CD4-positive, alpha-beta memory T cell (primary cell): ENCODE data around the gene PADI1. TPM values are rescaled to one million over a fixed set of nuclear protein-coding genes. Genes with fewer than 3 reads are reported as not detected.

ENCODE experiments used
- CTCF ChIA-PET: fragments of 350-600 bp; sonication (Branson Sonifier 250); formaldehyde crosslinking; loops from one replicate; lab custom pipeline; 2021; ENCODE audit warnings: inconsistent platforms; ENCODE audit not compliant: partially characterized antibody; lab: Charles Lee
- POLR2A ChIA-PET: fragments of 350-600 bp; sonication (Branson Sonifier 250); formaldehyde crosslinking; loops from one replicate; lab custom pipeline; 2021; ENCODE audit not compliant: partially characterized antibody; lab: Charles Lee
- DNase-seq, 5 donors: peaks; one replicate each; pipeline versions ENCODE4 v3.0.0 to v3.0.0-alpha.2; 2020 to 2022; ENCODE audit warnings: mixed read lengths in 1 of 5
- H3K27ac ChIP-seq: one replicate; pipeline ENCODE4 v1.7.0; 2013; ENCODE audit warnings: low read depth, low read length
- H3K27me3 ChIP-seq: 2 replicates; pipeline ENCODE4 v1.7.0; 2013; ENCODE audit warnings: mild to moderate bottlenecking, low read length, moderate library complexity; ENCODE audit not compliant: insufficient read depth
- H3K36me3 ChIP-seq: 2 replicates; pipeline ENCODE4 v1.7.0; 2013; ENCODE audit warnings: mild to moderate bottlenecking, low read length, moderate library complexity; ENCODE audit not compliant: insufficient read depth
- H3K4me1 ChIP-seq: 2 replicates; pipeline ENCODE4 v1.7.0; 2013; ENCODE audit warnings: mild to moderate bottlenecking, low read length, moderate library complexity; ENCODE audit not compliant: insufficient read depth
- H3K4me3 ChIP-seq, 2 donors: one replicate each; pipeline ENCODE4 v1.7.0; 2013; ENCODE audit warnings: low read length in 2 of 2, mild to moderate bottlenecking in 1 of 2
- H3K9me3 ChIP-seq, 2 donors: one replicate each; pipeline ENCODE4 v1.7.0; 2013; ENCODE audit warnings: low read length in 2 of 2, control low read depth in 1 of 2; ENCODE audit not compliant: control insufficient read depth in 1 of 2
- H3K27ac Mint-ChIP-seq, 7 donors: one replicate each; pipeline ENCODE4 v1.8.0; 2020 to 2021; ENCODE audit warnings: mixed read lengths in 7 of 7, mild to moderate bottlenecking in 6 of 7, inconsistent platforms in 3 of 7, moderate library complexity in 3 of 7
- H3K27me3 Mint-ChIP-seq, 2 donors: one replicate each; pipeline ENCODE4 v1.8.0; 2020 to 2021; ENCODE audit warnings: mixed read lengths in 2 of 2
- H3K36me3 Mint-ChIP-seq, 2 donors: one replicate each; pipeline ENCODE4 v1.8.0; 2020 to 2021; ENCODE audit warnings: mixed read lengths in 2 of 2, inconsistent platforms in 1 of 2, mild to moderate bottlenecking in 1 of 2
- H3K4me1 Mint-ChIP-seq, 4 donors: one replicate each; pipeline ENCODE4 v1.8.0; 2020 to 2021; ENCODE audit warnings: mixed read lengths in 4 of 4, mild to moderate bottlenecking in 1 of 4
- H3K4me3 Mint-ChIP-seq, 8 donors: one replicate each; pipeline ENCODE4 v1.8.0; 2020 to 2021; ENCODE audit warnings: mixed read lengths in 8 of 8, mild to moderate bottlenecking in 7 of 8, moderate library complexity in 6 of 8, inconsistent platforms in 3 of 8
- H3K9me3 Mint-ChIP-seq, 8 donors: one replicate each; pipeline ENCODE4 v1.8.0; 2020 to 2021; ENCODE audit warnings: mixed read lengths in 8 of 8, mild to moderate bottlenecking in 5 of 8, inconsistent platforms in 3 of 8, moderate library complexity in 1 of 8
- intact Hi-C: fragments of 100-400 bp; cut with micrococcal nuclease; formaldehyde crosslinking; loops from one replicate; pipeline ENCODE4 v1.15.1; 2023
- polyA plus RNA-seq, 2 donors: library from polyadenylated mRNA; unstranded; fragments of 300-500 nt; fragmentation: Illumina TruSeq; gene quantifications; one replicate each; pipeline ENCODE4 v1.2.3, GENCODE V29; 2021
- total RNA-seq, 2 experiments: library from RNA; stranded (reverse); gene quantifications; one replicate each; pipeline ENCODE4 v1.2.3, GENCODE V29; 2021

The PADI1 gene
- total and polyA plus RNA-seq, 4 experiments from 2014 or later = not detected

GRCh38 chr1:17184161-17184665 lies 20.7 kb upstream of the PADI1 start:
- Histone ChIP-seq H3K4me1 (peaks cover 14% of the 10 kb centered on the region), H3K27me3 (no peaks in the 10 kb centered on the region), H3K9me3 (no peaks in the 10 kb centered on the region), H3K4me3 (no peak overlapping the region), H3K36me3 (no peaks in the 10 kb centered on the region), H3K27ac (no peak overlapping the region)
- H3K4me3 Mint-ChIP-seq = no peak overlapping the region
- ChIA-PET POLR2A (no interaction called here), CTCF (no interaction called here)
- H3K9me3 Mint-ChIP-seq = peaks cover 3 to 14% (median 9%) of the 10 kb centered on the region in 8 donors
- H3K4me1 Mint-ChIP-seq = peaks cover 6 to 51% (median 34%) of the 10 kb centered on the region in 4 donors
- intact Hi-C loops = no loop called here
- no peak overlapping the region for H3K27ac Mint-ChIP-seq
- no peak for DNase-seq
- H3K27me3 Mint-ChIP-seq = no peaks in the 10 kb centered on the region
- H3K36me3 Mint-ChIP-seq = no peaks in the 10 kb centered on the region

- no peaks in the 10 kb centered on the region for H3K36me3 ChIP-seq
- no peaks in the 10 kb centered on the region for H3K9me3 ChIP-seq
- no peak overlapping the region for H3K4me3 ChIP-seq
- ChIA-PET CTCF (no interaction called here), POLR2A (no interaction called here)
- H3K4me3 Mint-ChIP-seq = no peak overlapping the region
- H3K27me3 Mint-ChIP-seq = no peaks in the 10 kb centered on the region
- H3K4me1 ChIP-seq = peaks cover 14% of the 10 kb centered on the region
- H3K9me3 Mint-ChIP-seq = peaks cover 3 to 13% (median 9%) of the 10 kb centered on the region in 8 donors
- intact Hi-C loops = no loop called here
- H3K27me3 ChIP-seq = no peaks in the 10 kb centered on the region
- DNase-seq = no peak
- no peak overlapping the region for H3K27ac ChIP-seq
- H3K27ac Mint-ChIP-seq = no peak overlapping the region
- no peaks in the 10 kb centered on the region for H3K36me3 Mint-ChIP-seq
- peaks cover 6 to 50% (median 34%) of the 10 kb centered on the region in 4 donors for H3K4me1 Mint-ChIP-seq
Observed at GRCh38 chr1:17184822-17185484, 20.0 kb upstream of the PADI1 start.

DNA sequence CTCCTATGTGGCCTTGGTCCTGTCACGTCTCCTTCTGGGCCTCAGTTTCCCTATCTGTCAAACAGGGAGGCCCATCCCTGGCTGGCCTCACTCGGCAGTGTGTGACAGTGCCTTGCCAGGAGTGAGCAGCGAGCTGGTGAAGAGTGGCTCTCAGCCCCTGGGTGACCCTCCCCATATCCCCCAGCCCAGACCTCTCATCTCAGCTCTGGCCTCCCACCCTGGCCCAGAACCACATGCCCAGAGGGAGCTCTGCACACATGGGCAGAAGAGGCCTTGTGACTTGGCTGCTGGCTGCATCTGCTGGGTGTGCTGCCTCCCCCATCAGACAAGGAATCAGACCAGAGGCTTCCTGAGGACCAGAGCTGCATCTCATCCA lies 19.5 kb upstream of the PADI1 start:
- no peak overlapping the region for H3K4me3 ChIP-seq
- H3K4me1 ChIP-seq = peaks cover 14% of the 10 kb centered on the region
- Mint-ChIP-seq H3K4me1 (peaks cover 6 to 45% (median 30%) of the 10 kb centered on the region in 4 donors), H3K4me3 (peak overlapping the region in 1 of 8 donors; percentile 30), H3K9me3 (peaks cover 3 to 13% (median 8%) of the 10 kb centered on the region in 8 donors), H3K36me3 (no peaks in the 10 kb centered on the region), H3K27me3 (no peaks in the 10 kb centered on the region), H3K27ac (no peak overlapping the region)
- H3K27ac ChIP-seq = no peak overlapping the region
- intact Hi-C loops = no loop called here
- no peaks in the 10 kb centered on the region for H3K36me3 ChIP-seq
- H3K27me3 ChIP-seq = no peaks in the 10 kb centered on the region
- H3K9me3 ChIP-seq = no peaks in the 10 kb centered on the region
- no peak for DNase-seq
- CTCF ChIA-PET = no interaction called here
- POLR2A ChIA-PET = no interaction called here

- H3K36me3 Mint-ChIP-seq = no peaks in the 10 kb centered on the region
- H3K27me3 ChIP-seq = no peaks in the 10 kb centered on the region
- peak overlapping the region in 1 of 8 donors; percentile 48 for H3K4me3 Mint-ChIP-seq
- no peaks in the 10 kb centered on the region for H3K36me3 ChIP-seq
- no peak overlapping the region for H3K4me3 ChIP-seq
- no peak for DNase-seq
- peak overlapping the region in 2 of 7 donors; percentile 4 to 8 for H3K27ac Mint-ChIP-seq
- intact Hi-C loops = no loop called here
- H3K9me3 Mint-ChIP-seq = peaks cover 3 to 13% (median 8%) of the 10 kb centered on the region in 8 donors
- no peak overlapping the region for H3K27ac ChIP-seq
- peaks cover 4 to 36% (median 24%) of the 10 kb centered on the region in 4 donors for H3K4me1 Mint-ChIP-seq
- ChIA-PET POLR2A (no interaction called here), CTCF (no interaction called here)
- no peaks in the 10 kb centered on the region for H3K27me3 Mint-ChIP-seq
- H3K4me1 ChIP-seq = peaks cover 9% of the 10 kb centered on the region
- no peaks in the 10 kb centered on the region for H3K9me3 ChIP-seq
Observed at GRCh38 chr1:17186216-17186909, 18.6 kb upstream of the PADI1 start.

DNA sequence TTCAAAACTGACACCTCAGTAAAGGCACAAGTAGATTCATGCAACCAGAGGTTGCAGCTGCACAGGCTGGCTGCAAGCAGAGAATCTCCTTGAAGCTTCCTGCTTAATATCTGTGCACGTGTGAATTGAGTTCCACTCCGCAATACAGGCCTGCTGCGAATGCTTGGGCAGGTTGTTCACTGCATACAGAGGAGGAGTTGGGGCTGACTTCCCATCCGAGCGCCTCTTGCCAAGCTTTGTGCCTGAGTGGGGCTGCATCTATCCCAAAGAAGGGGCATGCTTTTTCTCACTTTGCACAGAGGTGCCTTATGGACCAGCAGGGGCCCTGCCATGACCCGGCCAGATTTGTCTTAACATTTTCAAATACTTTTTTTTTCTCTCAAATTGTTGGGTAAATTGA lies 17.9 kb upstream of the PADI1 start:
- POLR2A ChIA-PET = no interaction called here
- Mint-ChIP-seq H3K4me3 (peak overlapping the region in 1 of 8 donors; percentile 27), H3K36me3 (no peaks in the 10 kb centered on the region), H3K4me1 (peaks cover 0 to 34% (median 18%) of the 10 kb centered on the region in 4 donors), H3K27me3 (no peaks in the 10 kb centered on the region), H3K27ac (peak overlapping the region in 2 of 7 donors; percentile 22 to 61), H3K9me3 (peaks cover 3 to 13% (median 8%) of the 10 kb centered on the region in 8 donors)
- intact Hi-C loops = no loop called here
- CTCF ChIA-PET = no interaction called here
- no peak for DNase-seq
- Histone ChIP-seq H3K36me3 (no peaks in the 10 kb centered on the region), H3K27me3 (no peaks in the 10 kb centered on the region), H3K4me3 (no peak overlapping the region), H3K27ac (no peak overlapping the region), H3K9me3 (no peaks in the 10 kb centered on the region), H3K4me1 (peaks cover 2% of the 10 kb centered on the region)

GRCh38 chr1:17188217-17188616 lies 16.7 kb upstream of the PADI1 start:
- Mint-ChIP-seq H3K4me1 (peaks cover 0 to 31% (median 13%) of the 10 kb centered on the region in 4 donors), H3K27ac (peak overlapping the region in 1 of 7 donors; percentile 75), H3K27me3 (peaks cover 0 to 3% of the 10 kb centered on the region in 2 donors), H3K9me3 (peaks cover 3 to 13% (median 8%) of the 10 kb centered on the region in 8 donors), H3K36me3 (no peaks in the 10 kb centered on the region), H3K4me3 (no peak overlapping the region)
- Histone ChIP-seq H3K27me3 (no peaks in the 10 kb centered on the region), H3K4me3 (no peak overlapping the region), H3K9me3 (no peaks in the 10 kb centered on the region), H3K36me3 (no peaks in the 10 kb centered on the region), H3K4me1 (no peaks in the 10 kb centered on the region), H3K27ac (no peak overlapping the region)
- no peak for DNase-seq
- POLR2A ChIA-PET = no interaction called here
- intact Hi-C loops = no loop called here
- CTCF ChIA-PET = no interaction called here

- Mint-ChIP-seq H3K27me3 (peaks cover 0 to 3% of the 10 kb centered on the region in 2 donors), H3K36me3 (no peaks in the 10 kb centered on the region), H3K4me1 (peaks cover 0 to 27% (median 11%) of the 10 kb centered on the region in 4 donors), H3K4me3 (no peak overlapping the region), H3K27ac (no peak overlapping the region), H3K9me3 (peaks cover 3 to 13% (median 8%) of the 10 kb centered on the region in 8 donors)
- Histone ChIP-seq H3K4me3 (no peak overlapping the region), H3K4me1 (no peaks in the 10 kb centered on the region), H3K36me3 (no peaks in the 10 kb centered on the region), H3K27me3 (no peaks in the 10 kb centered on the region), H3K9me3 (no peaks in the 10 kb centered on the region), H3K27ac (no peak overlapping the region)
- DNase-seq = no peak
- intact Hi-C loops = no loop called here
- CTCF ChIA-PET = no interaction called here
- POLR2A ChIA-PET = no interaction called here
Observed at GRCh38 chr1:17188889-17189631, 15.9 kb upstream of the PADI1 start.
